Measurements from ENCODE around the gene PCSK7. TPM values are rescaled to one million over a fixed set of nuclear protein-coding genes. Genes with fewer than 3 reads are reported as not detected.

PCSK7 gene
- total RNA-seq, 1 donor from 2014 or later = 57.8 TPM

- no peak overlapping the region for H3K4me3 ChIP-seq
- ATAC-seq (peak; percentile 20), DNase-seq (no peak)
Observed at GRCh38 chr11:117220568-117220967, 11.3 kb downstream of the PCSK7 start.

GRCh38 chr11:117219995-117220394 is 11.9 kb downstream of the PCSK7 start:
- no peak for ATAC-seq
- intact Hi-C loops (cut with DNase I) = loop anchor here (10.0 kb wide), 1 partner anchor 115 kb away; no protein-coding TSS in a partner anchor
- H3K36me3 ChIP-seq = peaks cover 81% of the 10 kb centered on the region
- peak overlapping the region; percentile 15 for H3K27ac ChIP-seq
- no peak for DNase-seq
- no peak overlapping the region for H3K4me3 ChIP-seq
- H3K9me3 ChIP-seq = no peaks in the 10 kb centered on the region
- peaks cover 30% of the 10 kb centered on the region for H3K4me1 ChIP-seq
- no peak for TF ChIP-seq CTCF (IDR thresholded peaks at IDR 0.05)
- H3K27me3 ChIP-seq = no peaks in the 10 kb centered on the region

More at GRCh38 chr11:117220568-117220967, 11.3 kb downstream of the PCSK7 start:
- intact Hi-C loops (cut with DNase I) = loop anchor here (10.0 kb wide), 1 partner anchor 116 kb away; no protein-coding TSS in a partner anchor
- Histone ChIP-seq H3K27me3 (no peaks in the 10 kb centered on the region), H3K36me3 (peaks cover 81% of the 10 kb centered on the region), H3K4me1 (peaks cover 30% of the 10 kb centered on the region), H3K9me3 (no peaks in the 10 kb centered on the region), H3K27ac (peak overlapping the region; percentile 70)
- no peak for TF ChIP-seq CTCF (IDR thresholded peaks at IDR 0.05)

- no peaks in the 10 kb centered on the region for H3K9me3 ChIP-seq
- H3K4me1 ChIP-seq = peaks cover 30% of the 10 kb centered on the region
- DNase-seq (no peak), ATAC-seq (no peak)
- intact Hi-C loops (cut with DNase I) = no loop called here
- H3K27ac ChIP-seq = peak overlapping the region; percentile 15
- H3K4me3 ChIP-seq = no peak overlapping the region
- TF ChIP-seq CTCF (IDR thresholded peaks at IDR 0.05) = no peak
- H3K36me3 ChIP-seq = peaks cover 83% of the 10 kb centered on the region
- no peaks in the 10 kb centered on the region for H3K27me3 ChIP-seq
Observed at GRCh38 chr11:117219455-117219854, 12.4 kb downstream of the PCSK7 start.

- H3K36me3 ChIP-seq = peaks cover 83% of the 10 kb centered on the region
- H3K27me3 ChIP-seq = no peaks in the 10 kb centered on the region
- DNase-seq = peak; percentile 42
- H3K9me3 ChIP-seq = no peaks in the 10 kb centered on the region
- ATAC-seq = no peak
- intact Hi-C loops (cut with DNase I) = no loop called here
- peak overlapping the region; percentile 15 for H3K27ac ChIP-seq
- H3K4me3 ChIP-seq = no peak overlapping the region
- no peak for TF ChIP-seq CTCF (IDR thresholded peaks at IDR 0.05)
- peaks cover 30% of the 10 kb centered on the region for H3K4me1 ChIP-seq
Observed at GRCh38 chr11:117219001-117219400, 12.9 kb downstream of the PCSK7 start.

GRCh38 chr11:117218133-117218915 is 13.5 kb downstream of the PCSK7 start:
- no peaks in the 10 kb centered on the region for H3K27me3 ChIP-seq
- intact Hi-C loops (cut with DNase I) = no loop called here
- no peak for TF ChIP-seq CTCF (IDR thresholded peaks at IDR 0.05)
- H3K4me3 ChIP-seq = no peak overlapping the region
- H3K4me1 ChIP-seq = peaks cover 30% of the 10 kb centered on the region
- no peaks in the 10 kb centered on the region for H3K9me3 ChIP-seq
- ATAC-seq (no peak), DNase-seq (peak; percentile 33)
- H3K27ac ChIP-seq = peak overlapping the region; percentile 48
- H3K36me3 ChIP-seq = peaks cover 83% of the 10 kb centered on the region
